Endometrium (tissue), 2 donors: Measurements from ENCODE around the gene GTF2E1.

Experiments
- FAIRE-seq: peaks from 2 replicates; lab custom pipeline; 2012; peaks lifted over from hg19 to GRCh38; lab: Jason Lieb, UNC
- donor health status: control.
- donor health status: control.

GTF2E1 gene

DNA sequence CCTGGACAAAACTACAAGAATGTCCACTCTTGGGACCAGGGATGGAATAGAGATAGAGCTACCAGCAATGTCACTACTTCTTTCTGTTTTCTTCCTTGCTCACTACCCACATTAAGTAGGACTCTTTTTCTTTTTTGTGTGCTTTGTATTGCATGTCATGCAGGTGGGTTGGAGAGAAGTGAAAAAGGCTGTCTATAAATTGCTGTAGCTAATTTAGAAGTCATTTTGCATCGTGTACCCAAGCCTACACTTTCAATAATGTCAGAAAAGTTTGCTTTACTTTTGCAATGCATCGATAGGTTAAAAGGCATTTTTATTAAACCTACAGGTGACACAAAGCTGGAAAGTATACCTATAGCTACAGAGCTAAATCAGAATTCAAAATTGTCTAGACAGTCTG lies 58.9 kb downstream of the GTF2E1 start:
- FAIRE-seq, result no peak

DNA sequence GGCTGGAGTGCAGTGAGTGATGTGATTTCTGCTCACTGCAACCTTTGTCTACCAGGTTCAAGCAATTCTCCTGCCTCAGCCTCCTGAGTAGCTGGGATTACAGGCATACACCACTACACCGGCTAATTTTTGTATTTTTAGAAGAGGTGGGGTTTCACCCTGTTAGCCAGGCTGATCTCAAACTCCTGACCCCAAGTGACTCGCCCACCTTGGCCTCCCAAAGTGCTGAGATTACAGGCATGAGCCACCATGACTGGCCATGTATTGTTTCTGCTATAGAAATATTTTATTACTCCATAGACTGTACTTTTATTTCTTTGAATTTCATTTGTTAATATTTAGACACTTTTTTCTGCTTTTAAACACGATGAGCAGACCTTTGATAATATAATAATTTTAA lies 60.4 kb downstream of the GTF2E1 start:
- no peak for FAIRE-seq

DNA sequence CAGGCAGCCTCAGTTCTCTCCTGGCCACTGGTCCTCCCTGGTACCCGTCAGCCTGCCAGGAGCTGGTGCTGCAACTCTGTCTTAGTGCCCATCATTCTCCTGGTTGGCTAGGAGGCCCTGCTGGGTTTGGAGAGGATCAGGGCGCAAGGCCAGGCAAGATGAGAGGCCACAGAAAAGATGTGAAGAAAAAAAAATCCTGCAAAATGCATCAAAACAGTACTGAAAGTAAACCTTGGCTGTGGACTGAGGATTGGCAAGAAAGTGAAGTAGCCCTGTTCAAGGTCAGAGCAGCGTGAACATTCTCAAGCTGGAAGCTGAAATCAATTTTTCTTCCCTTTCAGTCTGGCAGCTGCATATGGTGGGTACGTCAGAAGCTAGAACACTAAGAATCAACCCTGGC lies 74.2 kb downstream of the GTF2E1 start:
- no peak for FAIRE-seq

DNA sequence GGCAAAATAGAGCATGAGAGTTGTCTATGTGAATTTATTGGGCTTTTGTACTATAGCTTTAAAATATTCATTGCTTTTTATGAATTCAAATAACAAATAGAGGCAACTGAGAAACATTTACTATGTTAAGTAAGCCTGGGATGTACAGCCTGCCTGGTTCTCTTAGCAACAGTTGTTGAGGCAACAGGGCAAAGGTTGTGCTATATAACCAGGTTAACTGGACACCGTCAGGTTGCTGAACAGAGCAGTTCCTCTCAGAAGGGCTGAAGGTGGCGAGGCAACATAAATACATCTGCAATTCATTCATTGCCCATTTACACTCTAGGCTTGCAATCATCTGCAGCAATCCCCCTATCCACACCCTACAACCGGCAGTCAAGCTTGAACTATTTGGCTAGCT lies 78.2 kb downstream of the GTF2E1 start:
- FAIRE-seq, result no peak

DNA sequence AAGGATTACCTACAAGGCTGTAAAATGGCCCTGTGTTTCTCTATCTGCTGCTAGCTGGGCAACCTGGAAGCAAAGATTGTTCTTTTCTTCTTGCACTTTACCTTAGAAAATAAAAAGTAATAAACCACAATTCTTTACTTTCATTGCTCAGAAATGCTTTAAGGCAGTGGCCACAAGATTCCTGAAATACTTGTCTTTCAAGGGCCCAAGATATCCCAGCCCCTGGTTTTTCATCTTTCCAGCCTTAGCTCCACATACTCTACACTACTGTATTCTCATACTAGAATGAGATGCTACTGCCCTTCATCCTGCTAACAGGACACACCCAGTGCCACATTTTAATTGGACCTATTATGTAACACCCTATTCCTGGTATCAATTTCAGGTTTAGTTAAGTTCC lies 78.9 kb downstream of the GTF2E1 start:
- no peak for FAIRE-seq

DNA sequence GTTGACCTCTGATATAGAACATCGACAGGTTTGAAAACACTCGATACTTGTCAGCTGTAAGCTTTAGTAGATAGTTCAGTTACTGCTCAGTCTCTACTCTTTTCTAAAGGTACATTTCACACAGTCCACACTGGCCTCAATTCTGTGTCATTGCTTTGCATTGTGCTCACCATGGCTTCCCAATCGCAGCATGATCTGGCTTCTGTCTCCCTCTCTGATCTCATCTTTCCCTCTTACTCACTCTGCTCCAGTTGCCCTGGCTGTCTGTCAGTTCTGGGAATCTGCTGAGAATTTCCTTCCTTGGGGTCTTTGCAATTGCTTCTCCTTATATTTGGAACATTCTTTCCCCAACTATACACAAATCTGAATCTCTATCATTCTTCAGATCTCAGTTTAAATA lies 80.6 kb downstream of the GTF2E1 start:
- FAIRE-seq, result no peak

DNA sequence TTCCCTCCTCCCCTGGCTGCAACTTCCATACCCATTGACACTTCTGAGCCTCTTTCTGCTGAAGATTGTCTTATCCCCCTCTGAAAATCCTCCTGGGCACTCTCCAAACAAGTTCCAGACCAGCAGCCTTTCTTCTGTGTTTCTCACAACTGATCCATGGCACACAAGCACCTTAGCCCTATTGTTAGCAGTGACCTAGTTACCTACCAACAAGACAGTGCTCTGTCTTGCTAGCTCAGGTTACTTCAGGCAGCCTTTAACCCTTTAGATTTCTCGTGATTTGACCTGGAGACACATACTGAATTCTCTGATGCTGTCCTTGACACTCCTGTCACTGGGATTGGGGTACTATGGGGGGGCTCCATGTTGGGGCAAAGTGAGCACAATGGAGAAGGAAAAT lies 82.1 kb downstream of the GTF2E1 start:
- no peak for FAIRE-seq

DNA sequence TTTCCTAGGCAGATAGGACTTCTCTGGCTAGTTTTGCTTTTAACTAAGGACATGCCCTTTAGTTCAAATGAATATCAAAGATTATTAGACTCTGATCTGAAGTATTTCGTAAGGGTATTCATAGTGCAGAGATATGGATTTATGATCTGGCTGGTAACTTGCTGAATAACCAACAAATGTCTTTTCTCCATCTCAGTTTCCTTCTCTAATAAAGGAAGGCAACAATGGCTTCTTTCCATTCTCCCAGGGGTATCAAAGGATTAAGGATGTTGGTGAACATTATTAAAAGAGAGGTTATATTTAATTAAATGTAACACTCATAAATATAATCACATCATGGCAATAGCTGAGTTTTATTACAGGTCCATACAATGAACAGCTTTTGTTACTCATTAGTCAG lies 86.3 kb downstream of the GTF2E1 start:
- FAIRE-seq, result no peak

DNA sequence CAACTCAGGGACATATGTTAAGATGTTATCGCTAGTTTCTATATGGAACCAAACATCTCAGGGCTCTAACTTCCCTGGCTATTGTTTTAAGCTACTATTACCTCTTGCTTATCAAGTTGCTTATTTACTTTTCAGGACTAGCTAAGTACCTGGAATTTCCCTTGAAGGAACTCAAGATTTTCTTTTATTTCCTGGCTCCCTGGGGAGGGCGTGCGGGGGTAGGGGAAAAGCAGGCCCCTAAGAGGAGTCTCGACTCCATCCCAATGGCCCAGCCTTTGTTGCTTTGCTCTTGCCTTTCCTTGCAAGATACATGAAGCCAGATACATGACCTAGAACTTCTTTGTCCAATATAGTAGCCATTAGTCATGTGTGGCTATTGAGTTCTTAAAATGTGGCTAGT lies 88.5 kb downstream of the GTF2E1 start:
- no peak for FAIRE-seq
